Measurements from ENCODE around the gene IQSEC2.

DNA sequence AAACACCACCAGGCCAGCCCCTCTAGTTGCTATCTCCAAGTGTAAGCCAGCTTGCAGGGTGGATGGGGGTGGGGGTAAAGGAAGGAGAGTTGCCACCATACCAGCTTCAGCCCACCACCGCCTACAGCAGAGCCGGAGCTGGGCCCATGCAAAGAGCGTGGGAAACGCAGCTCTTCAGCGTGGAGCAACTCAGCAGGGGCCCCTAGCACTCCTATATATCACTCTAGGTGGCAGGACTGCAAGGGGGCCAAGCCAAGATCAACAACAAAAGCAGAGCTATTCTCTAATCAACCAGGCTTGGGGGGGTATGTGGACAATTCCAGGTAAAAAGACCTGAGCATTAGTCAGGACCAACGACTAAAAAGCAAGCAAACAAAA, 35.5 kb upstream of the IQSEC2 start:
- TF ChIP-seq POLR2AphosphoS5 (IDR thresholded peaks at IDR 0.05) (no peak), CTCF (IDR thresholded peaks at IDR 0.05) (no peak), EP300 (IDR thresholded peaks at IDR 0.05) (no peak)

Data from esophagus muscularis mucosa (tissue), 4 donors.